ENCODE data around the gene BZW2. TPM values are rescaled to one million over a fixed set of nuclear protein-coding genes. Genes with fewer than 3 reads are reported as not detected.

The BZW2 gene
- polyA plus RNA-seq, 1 donor (not counting 4 experiments of a cell fraction or from before 2014, with no cell fraction given), result 65.7 TPM

GRCh38 chr7:16626388-16626787 is 19.6 kb upstream of the BZW2 start:
- no peak for FAIRE-seq
- Histone ChIP-seq H3K9me1 (ENCODE audit: control insufficient read depth, extremely low read depth, insufficient read depth, low read length) (no peaks in the 10 kb centered on the region), H3K4me1 (ENCODE audit: control insufficient read depth, extremely low read depth, insufficient read depth, low read length) (no peaks in the 10 kb centered on the region), H4K20me1 (ENCODE audit: control insufficient read depth, extremely low read depth, insufficient read depth, low read length) (no peaks in the 10 kb centered on the region), H3K4me3 (ENCODE audit: control insufficient read depth in 2 of 3, extremely low read depth in 1 of 3, insufficient read depth in 2 of 3, low read depth in 1 of 3, low read length in 3 of 3) (no peak overlapping the region), H3K36me3 (ENCODE audit: control insufficient read depth in 2 of 2, extremely low read depth in 1 of 2, insufficient read depth in 2 of 2, low read length in 2 of 2) (peaks cover 0 to 3% of the 10 kb centered on the region in 2 experiments), H2AFZ (ENCODE audit: control insufficient read depth, low read length) (no peak overlapping the region), H3K9ac (ENCODE audit: control insufficient read depth, extremely low read depth, insufficient read depth, low read length) (no peak overlapping the region), H3K27me3 (ENCODE audit: control insufficient read depth, extremely low read depth, insufficient read depth, low read length) (no peaks in the 10 kb centered on the region), H3K79me2 (ENCODE audit: control insufficient read depth, insufficient read depth, low read length) (no peaks in the 10 kb centered on the region), H3K27ac (ENCODE audit: control insufficient read depth, insufficient read depth, low read length) (no peak overlapping the region), H3K4me2 (ENCODE audit: control insufficient read depth, extremely low read depth, insufficient read depth, low read depth, low read length) (no peak overlapping the region), H3K9me3 (ENCODE audit: control insufficient read depth, low read depth, low read length) (no peaks in the 10 kb centered on the region)
- dilution Hi-C loops (cut with MboI; ENCODE audit: extremely low pct_ligation_motif_present, low sequenced_read_pairs), result no loop called here
- no peak for TF ChIP-seq EZH2 (IDR thresholded peaks at IDR 0.05; ENCODE audit: low read length)
- no peak for TF ChIP-seq CTCF (optimal IDR thresholded peaks at IDR 0.05 in 1 of 3, IDR thresholded peaks at IDR 0.05 in 1 of 3, conservative IDR thresholded peaks at IDR 0.05 in 1 of 3; ENCODE audit: extremely low read depth in 1 of 3, insufficient read depth in 2 of 3, low read length in 3 of 3)
- no peak for DNase-seq (ENCODE audit: low read depth, low spot score)

- Histone ChIP-seq H3K9ac (ENCODE audit: control insufficient read depth, extremely low read depth, insufficient read depth, low read length) (no peak overlapping the region), H3K4me2 (ENCODE audit: control insufficient read depth, extremely low read depth, insufficient read depth, low read depth, low read length) (no peak overlapping the region), H3K36me3 (ENCODE audit: control insufficient read depth in 2 of 2, extremely low read depth in 1 of 2, insufficient read depth in 2 of 2, low read length in 2 of 2) (peaks cover 0 to 3% of the 10 kb centered on the region in 2 experiments), H3K79me2 (ENCODE audit: control insufficient read depth, insufficient read depth, low read length) (no peaks in the 10 kb centered on the region), H3K4me1 (ENCODE audit: control insufficient read depth, extremely low read depth, insufficient read depth, low read length) (no peaks in the 10 kb centered on the region), H4K20me1 (ENCODE audit: control insufficient read depth, extremely low read depth, insufficient read depth, low read length) (no peaks in the 10 kb centered on the region), H3K9me1 (ENCODE audit: control insufficient read depth, extremely low read depth, insufficient read depth, low read length) (no peaks in the 10 kb centered on the region), H2AFZ (ENCODE audit: control insufficient read depth, low read length) (no peak overlapping the region), H3K27ac (ENCODE audit: control insufficient read depth, insufficient read depth, low read length) (no peak overlapping the region), H3K9me3 (ENCODE audit: control insufficient read depth, low read depth, low read length) (no peaks in the 10 kb centered on the region), H3K27me3 (ENCODE audit: control insufficient read depth, extremely low read depth, insufficient read depth, low read length) (no peaks in the 10 kb centered on the region), H3K4me3 (ENCODE audit: control insufficient read depth in 2 of 3, extremely low read depth in 1 of 3, insufficient read depth in 2 of 3, low read depth in 1 of 3, low read length in 3 of 3) (no peak overlapping the region)
- FAIRE-seq (no peak), DNase-seq (ENCODE audit: low read depth, low spot score) (no peak)
- dilution Hi-C loops (cut with MboI; ENCODE audit: extremely low pct_ligation_motif_present, low sequenced_read_pairs), result no loop called here
- TF ChIP-seq CTCF (optimal IDR thresholded peaks at IDR 0.05 in 1 of 3, IDR thresholded peaks at IDR 0.05 in 1 of 3, conservative IDR thresholded peaks at IDR 0.05 in 1 of 3; ENCODE audit: extremely low read depth in 1 of 3, insufficient read depth in 2 of 3, low read length in 3 of 3) (no peak), EZH2 (IDR thresholded peaks at IDR 0.05; ENCODE audit: low read length) (no peak)
These were observed 18.7 kb upstream of the BZW2 start for GRCh38 chr7:16627236-16627635.
